ENCODE measurements around the gene DNAJB13.
"Not testable (repeated sequence)": the region's sequence is repeated elsewhere in the genome, so short reads cannot be mapped to it uniquely, and the experiment has no call there.

DNAJB13 gene

DNA sequence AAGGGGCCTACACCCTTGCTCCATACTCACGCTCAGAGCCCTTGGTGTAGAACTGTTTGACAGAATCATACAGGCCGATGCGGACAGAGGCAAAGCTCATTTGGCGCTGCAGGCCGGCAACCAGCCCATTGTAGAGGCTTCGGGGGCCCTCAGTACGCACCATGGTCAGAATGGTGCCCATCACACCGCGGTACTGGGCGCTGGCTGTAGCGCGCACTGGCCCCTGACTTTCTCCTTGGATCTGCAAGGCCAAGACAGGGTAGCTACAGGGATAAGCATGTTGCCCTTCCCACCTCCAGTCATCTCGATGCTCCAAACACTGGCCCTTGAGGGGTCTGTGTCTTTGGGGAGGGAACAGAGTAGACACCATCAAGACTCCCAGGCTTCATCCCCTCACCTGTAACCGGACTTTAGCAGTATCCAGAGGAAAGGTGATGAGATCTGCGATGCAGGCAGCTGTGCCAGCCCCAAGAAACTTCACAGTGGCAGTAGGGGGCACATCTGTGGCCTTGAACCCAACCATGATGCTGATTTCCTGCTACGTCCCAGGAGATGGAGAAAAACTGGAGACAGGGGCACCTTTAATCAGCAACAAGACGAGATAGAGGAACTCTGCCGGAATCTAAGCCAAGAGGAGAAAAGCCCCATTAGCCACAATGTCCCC lies 27.2 kb downstream of the DNAJB13 start:
- DNase-seq (ENCODE audit: low spot score): no peak

DNA sequence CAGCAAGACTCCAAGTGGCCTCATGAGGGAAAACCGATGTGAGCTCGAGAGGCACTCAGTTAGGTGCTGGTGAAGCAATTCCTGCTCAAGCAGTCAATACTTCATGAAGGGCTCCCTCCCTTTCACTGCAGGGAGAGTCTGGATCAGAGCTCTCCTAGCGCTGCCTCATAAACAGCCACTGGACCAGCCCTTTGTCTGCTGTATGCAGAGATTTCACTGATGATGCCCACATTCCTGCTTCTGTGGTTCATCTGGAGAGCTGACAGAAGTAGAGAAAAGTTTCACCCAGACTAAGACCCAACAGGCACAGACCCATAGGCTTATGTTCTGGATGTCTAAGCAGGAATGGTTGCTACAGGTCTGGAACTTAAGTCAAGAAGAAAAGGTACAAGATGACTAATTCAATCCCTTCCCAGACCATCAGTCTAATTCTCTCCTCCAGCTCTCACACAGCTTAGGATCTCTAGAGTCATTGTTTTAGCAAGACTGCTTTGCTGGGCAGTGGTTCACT lies 27.8 kb downstream of the DNAJB13 start:
- peak; percentile 59 for DNase-seq (ENCODE audit: low spot score)

DNA sequence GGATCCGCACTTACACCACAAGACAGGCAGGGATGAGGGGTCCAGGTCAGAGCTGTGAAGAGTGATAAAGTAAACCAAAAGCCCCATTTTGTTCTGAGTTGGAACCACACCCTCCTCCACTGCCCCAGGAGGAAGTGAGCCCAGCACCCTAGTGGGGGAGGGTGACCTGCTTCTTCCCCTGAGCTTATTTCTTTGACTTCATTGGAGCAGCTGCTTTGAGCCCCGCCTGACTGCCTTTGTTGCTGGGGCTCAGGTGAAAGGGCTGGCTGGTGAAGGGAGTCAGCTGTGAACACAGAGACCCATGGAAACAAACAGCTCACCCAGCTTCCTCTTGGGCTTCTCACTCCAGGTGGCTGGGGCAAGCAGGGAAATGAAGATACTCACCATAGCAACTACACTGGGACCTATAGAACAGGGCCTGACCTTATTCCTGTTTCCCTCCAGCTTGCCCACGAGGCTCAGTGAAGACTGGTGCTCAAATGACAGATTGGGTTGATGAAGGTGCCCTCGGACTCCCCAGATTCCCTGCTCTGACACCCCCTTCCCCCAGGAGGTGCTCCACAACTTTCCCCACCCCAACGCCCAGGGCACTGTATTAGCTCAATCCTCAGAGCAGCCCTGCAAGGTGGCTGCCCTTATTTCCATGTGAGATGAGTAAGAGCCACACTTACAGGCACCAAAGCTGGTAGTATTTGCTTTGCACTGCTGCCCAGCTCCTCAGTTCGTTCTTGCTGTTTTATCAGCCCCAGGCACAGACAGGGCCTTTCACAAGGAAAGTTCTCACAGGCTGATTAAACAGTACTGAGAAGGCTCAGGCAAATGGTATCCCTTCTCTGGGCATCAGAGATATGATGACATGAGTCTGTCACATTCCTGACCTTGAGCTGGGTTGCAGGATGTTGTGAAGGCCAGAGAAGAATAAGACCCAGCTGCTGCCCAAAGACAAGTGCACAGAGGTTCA lies 29.5 kb downstream of the DNAJB13 start:
- DNase-seq (ENCODE audit: low spot score): no peak

DNA sequence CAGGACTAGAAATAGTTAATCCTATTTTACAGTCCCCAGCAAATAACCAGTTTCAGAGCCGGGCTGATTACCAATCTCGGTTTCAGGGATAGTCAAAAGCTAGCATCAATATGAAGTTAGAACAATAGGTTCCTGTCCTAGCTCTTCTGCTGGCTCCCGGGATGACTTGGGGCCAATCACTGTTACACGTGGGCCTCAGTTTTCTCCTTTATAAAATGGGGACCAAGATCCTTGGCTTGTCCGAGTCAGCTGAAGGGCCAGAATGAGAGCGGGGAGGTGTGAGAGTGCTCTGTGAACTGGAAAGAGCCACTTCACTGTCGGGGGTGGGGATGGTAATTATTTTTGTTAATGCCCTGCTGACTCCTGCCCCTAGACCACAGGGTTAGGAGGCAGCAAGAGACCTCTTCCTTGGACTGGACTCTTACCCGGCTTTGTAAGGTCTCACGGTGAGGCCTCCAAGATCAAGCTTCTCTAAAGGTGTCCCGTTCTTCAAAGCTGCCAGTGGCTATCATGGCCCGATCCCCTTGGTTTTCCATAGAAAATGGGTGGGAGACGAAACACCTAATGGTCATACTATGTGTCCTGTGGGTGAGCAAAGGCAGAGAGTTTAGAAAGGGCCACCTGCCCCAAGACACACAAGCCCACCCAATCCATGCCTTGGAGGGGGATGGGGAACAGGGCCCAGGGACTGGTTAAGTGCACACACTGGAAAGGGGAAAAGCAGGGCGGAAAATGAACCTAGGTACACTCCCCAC lies 30.4 kb downstream of the DNAJB13 start:
- no peak for DNase-seq (ENCODE audit: low spot score)

DNA sequence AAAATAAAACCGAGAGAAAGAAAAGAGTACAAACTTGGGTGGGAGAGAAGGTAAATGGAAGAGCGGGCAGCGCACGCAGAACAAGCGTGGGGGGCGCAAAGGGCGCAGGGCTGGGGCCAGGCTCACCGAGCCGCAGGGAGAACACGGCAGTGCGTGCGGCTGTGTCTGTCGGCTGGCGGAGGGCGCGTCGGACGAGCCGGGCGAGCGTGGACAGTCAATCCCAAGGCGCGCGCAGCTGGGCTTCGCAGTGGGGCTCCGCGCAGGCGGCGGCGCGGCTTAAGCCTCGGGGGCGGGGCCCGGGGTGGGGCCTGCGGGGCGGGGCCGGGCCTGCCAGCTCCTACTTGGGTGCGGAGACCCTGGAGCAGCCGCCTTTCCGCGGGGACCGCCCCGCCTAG lies 31.8 kb downstream of the DNAJB13 start, which contains the start of gene UCP2:
UCP2 (minus strand) TSS at position 249 of the 395 bp plus-strand sequence. CDS start 4,465 bp downstream, outside the sequence.
- DNase-seq (ENCODE audit: low spot score): peak; percentile 92

DNA sequence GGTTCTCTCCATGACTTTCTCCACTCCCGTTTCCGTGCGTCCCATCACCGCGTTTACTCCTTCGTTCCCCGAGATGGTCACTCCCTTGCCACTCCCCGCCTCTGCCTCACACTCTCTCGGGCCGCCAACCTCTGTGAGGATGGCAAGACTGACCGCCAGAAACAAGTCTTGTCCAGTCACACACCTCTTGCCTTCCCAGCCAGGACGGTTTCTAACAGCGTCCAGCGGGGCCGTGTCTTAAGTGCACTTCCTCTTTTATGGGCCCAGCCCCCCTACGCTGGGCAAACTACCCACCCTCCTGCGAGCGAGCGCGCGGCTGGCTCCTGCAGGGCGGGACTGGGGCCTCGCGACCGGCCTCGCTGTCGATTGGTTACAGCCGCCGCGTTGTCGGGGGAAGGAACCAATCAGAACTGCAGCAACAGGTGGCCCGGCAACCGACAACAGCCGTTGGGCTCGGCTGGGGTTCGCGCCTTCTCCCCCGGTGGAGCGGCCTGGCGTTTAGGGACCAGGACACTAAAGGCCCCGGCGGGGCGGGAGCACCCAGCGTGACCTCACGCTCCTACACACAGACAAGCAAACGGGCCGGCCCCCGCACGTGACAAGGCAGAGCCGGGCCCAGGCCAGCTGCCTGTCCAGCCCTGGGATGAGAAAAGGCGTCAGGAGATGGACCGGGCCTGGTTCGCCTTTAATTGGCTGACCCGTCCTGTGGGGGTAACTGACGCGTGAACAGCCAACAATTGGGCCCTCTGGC lies 32.3 kb downstream of the DNAJB13 start:
- DNase-seq (ENCODE audit: low spot score): peak; percentile 98

DNA sequence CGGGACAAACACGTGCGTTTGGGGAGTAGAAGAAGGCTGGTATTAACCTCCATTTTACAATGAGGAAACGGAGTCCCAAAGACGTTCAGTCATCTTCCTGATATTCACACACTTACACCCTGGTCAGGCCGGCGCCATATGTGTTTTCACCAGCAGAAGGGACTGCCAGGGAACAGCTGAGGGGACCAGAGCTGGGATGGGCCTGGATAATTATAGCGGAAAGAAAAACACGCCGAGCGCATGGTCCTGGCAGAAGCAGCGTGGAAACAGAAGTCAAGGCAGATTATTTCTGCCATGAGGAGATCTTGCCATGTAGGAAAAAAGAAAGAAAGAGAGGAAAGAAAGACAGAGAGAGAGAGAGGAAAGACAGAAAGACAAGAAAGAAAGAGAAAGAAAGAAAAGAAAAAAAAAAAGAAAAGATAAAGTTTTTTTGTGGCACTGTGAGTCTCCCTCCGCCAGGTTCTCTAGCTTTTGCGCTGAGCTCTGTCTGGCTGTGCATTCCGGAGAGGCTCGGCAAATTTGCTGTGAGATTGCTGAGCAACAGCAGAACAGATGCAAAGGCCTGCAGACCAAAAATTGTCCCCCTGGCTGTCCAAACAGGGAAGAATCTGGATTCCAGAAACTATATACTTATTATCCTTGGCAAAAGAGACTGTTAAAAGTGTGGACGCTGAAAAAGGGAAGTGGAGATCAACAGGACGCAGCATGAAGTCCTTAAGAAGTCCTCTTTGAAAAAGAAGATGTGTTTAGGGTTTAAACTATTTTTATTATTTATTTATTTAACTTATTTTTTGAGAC lies 33.1 kb downstream of the DNAJB13 start:
- DNase-seq (ENCODE audit: low spot score): no peak

DNA sequence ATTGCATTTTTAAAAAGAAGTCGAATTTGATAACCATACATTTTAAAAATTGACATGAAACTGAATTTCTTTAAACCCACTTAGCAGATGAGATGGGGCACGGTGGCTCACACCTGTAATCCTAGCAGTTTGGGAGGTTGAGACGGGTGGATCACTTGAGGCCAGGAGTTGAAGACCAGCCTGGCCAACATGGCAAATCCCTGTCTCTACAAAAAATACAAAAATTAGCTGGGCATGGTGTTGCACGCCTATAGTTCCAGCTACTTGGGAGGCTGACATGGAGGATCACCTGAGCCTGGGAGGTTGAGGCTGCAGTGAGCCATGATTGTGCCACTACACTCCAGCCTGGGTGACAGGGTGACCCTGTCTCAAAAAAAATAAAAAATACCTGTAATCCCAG lies 34.8 kb downstream of the DNAJB13 start:
- not testable (repeated sequence) for DNase-seq (ENCODE audit: low spot score)

DNA sequence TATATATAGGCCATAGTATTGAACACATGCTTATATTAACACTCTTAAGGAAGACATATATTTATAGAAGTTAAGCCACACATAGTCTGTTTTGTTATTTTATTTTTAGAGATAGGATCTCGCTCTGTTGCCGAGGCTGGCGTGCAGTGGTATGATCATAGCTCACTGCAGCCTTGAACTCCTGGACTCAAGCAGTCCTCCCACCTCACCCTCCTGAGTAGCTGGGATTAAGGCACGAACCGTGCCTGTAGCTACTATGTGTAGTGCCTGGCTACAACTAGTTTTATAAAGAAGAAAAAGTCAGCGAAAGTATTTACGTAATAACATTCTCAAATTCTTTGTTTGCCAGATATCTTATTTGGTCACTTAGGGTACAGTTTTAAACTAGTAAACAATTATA lies 37.4 kb downstream of the DNAJB13 start:
- DNase-seq (ENCODE audit: low spot score): no peak

DNA sequence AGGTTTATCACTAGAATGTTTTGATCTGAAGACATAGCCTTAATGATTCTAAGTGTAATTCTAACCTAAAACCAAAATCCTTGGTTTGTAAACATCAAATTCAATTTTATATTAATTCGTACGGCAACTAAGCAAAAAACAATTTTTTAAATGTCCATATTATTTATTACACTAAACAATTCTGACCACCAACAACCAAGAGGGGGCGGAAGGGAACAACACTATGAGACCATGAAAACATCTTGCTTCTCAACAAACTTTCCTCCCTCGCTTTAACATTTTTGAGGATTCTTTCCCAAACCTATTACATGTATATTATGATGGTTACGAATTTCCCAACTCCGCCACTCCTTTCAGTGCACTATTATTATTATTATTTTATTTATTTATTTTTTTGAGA lies 38.3 kb downstream of the DNAJB13 start:
- no peak for DNase-seq (ENCODE audit: low spot score)

DNA sequence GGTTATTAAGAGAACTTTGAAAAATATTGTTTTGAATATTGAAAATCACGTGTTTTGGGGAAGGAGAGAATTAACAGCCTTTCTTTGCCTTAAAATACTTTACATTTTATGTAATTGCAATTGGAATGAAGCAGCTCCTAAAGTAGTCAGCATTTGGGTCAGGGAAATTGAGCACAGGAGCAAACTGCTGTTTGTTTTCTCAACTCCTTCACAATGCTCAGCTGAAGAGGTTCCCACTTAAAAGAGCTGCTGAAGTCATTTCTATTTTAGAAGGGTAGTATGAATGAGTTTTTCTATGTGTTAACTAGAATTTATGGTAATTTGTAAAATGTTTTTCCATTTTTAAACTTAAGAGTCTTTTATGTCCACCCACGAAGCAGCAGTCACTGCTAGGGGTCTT lies 39.9 kb downstream of the DNAJB13 start:
- DNase-seq (ENCODE audit: low spot score): no peak

DNA sequence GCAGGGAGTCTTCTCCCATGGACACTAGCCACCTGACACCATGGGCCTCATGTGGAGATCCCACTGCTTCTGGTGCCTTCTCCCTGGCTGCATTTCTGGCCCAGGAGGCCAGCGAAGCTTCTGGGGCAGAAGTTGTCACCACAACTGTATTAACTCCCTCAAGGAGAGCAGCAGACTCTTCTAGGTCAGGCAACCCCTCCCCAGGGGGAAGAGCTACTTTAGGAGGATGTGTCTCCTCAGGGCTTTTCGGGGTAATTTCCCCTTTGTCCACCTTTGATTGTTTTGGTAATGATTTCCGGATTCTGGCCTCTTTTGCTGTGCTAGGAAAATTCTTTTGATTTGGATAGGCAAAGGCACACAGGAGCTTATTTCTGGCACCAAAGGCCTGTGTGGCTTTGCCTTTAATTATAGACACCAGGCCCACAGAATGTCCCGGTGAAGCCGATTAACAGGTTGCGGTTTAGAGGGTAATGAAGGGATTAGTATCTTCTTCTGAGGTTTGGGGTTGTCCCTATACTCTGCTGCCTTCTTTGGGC lies 40.7 kb downstream of the DNAJB13 start:
- DNase-seq (ENCODE audit: low spot score): no peak

DNA sequence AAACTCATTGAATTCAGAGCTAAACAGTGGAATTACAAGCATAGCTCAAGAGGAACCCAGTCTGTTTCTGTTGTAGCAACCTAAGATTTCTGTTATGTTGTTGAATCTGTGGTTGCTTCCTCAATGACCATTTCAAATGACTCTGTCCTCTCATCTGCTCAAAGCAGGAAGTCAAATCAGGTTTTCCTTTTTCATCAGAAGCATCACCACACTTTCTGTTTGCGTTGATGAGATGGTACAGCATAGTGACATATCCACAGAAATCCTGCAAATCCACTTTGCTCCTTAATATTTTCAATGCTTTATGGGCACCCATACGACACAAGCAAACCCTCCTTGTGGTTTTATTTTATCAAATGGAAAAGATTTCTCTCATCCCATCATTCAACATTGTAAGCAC lies 44.4 kb downstream of the DNAJB13 start:
- no peak for DNase-seq (ENCODE audit: low spot score)

DNA sequence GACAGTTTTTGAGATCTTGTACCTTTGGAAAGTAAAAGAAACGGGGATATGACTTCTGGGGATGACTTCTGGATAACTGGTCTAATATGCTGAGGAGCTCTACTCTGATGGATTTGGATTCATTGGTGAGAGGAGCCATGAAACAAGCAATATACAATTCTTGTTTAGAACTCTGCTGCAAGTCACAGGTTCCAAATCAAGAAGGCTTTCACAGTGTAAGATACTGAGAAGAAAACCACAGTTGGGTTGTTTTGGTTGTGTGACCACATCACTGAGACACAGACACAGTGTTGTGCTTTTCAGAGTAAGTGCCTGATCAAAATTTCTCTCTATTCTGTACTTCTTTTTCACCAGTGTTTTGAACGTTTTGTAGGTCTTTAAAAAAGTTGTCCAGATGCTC lies 44.9 kb downstream of the DNAJB13 start:
- no peak for DNase-seq (ENCODE audit: low spot score)

DNA sequence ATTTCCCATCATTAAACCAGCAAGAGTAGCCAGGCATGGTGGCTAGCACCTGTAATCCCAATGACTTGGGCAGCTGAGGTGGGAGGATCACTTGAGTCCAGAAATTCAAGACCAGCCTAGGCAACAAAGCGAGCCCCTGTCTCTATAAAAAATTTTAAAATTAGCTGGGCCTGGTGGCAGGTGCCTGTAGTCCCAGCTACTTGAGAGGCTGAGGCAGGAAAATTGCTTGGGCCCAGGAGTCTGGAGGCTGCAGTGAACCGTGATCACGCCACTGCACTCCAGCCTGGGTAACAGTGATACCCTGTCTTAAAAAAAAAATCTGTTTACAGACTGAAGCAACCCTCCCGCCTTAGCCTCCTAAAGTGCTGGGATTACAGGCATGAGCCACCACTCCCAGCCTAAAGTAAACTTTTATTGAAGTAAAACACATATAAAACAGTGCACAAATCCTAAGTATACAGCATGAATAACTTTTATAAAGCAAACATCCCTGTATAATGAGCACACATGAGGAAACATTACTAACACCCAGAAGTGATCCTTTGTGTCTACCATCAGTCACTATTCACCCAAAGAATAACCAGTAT lies 45.4 kb downstream of the DNAJB13 start:
- no peak for DNase-seq (ENCODE audit: low spot score)

DNA sequence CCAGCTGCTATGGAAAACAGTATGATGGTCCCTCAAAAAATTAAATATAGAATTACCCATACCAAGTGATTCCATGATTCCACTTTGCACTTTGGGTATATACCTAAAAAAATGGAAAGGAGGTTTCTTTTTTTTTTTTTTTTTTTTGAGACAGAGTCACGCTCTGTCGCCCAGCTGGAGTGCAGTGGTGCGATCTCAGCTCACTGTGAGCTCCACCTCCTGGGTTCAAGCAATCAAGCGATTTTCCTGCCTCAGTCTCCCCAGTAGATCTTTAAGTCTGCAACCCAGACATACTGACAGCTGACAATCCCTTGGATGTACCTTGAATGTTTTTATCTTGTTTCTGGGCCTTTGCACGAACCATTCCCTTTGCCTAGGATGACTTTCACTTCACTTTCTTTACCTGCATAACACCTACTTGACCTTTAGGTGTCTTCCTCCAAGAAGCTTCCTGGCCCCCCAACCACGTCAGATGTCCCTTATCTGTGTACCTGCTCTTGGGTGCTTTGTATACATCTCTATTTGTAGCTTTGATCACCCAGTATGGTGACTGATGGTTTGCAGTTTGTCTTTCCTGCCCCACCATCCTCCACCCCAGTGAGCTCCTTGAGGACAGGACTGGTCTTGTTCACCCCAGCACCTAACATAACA lies 46.4 kb downstream of the DNAJB13 start:
- DNase-seq (ENCODE audit: low spot score): no peak

DNA sequence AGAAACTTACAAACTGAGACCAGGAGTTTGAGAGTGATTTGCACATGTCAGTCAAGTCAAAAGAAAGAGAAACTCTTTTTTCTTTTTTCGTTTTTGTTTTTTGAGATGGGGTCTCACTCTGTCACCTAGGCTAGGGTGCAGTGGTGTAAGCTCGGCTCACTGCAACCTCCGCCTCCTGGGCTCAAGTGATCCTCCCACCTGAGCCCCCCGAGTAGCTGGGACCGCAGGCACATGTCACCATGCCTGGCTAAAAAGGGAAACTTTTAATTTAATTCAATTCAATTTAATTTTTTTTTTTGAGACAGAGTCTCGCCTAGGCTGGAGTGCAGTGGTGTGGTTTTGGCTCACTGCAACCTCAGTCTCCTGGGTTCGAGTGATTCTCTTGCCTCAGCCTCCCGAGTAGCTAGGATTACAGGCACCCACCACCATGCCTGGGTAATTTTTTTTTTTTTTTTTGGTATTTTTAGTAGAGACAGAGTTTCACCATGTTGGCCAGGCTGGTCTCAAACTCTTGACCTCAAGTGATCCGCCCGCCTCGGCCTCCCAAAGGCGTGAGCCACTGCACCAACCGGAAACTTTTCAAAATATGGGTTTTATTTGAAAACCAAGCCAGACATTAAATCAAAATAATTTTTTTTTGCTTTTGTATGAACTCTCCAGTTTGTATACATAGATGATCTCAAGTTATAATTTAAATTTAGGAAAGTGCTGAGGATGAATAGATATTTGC lies 48.2 kb downstream of the DNAJB13 start:
- DNase-seq (ENCODE audit: low spot score): no peak

DNA sequence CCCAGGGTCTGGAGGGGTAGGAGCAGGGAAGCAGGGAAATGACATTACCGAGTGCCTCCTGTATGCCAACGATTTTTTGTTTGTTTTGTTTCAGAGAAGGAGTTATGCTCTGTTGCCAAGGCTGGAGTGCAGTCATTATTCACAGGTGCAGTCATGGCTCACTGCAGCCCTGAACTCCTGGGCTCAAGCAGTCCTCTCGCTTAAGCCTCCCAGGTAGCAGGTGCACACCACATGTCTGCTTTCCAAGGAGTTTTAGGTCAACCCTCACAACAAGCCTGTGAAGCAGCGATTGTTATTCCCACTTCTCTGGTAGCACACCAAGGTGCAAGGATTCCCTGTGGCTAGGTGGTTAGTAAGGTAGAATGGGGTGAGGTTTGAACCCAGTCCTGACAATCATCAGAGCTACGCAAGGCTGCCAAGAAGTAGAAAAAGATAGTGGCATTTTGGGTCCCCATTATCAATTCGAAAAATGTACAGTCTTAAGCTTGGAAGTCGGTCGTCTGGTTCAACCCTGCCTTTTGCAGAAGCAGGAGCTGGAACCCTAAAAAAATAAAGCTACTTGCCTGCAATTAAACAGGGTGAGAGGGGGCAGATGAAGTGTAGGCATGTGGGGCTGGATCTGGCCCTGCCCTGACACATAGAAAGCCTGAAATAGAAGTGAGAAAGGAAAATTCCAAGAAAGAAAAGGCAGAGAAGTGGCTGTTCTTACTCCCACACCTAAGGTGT lies 48.9 kb downstream of the DNAJB13 start:
- DNase-seq (ENCODE audit: low spot score): no peak

All from AG20443 (cell line).